HG03066 (cell line): ENCODE data around the gene APBA1.

Experiments used
- ATAC-seq: cut with Tn5 transposase; IDR thresholded peaks from one replicate; pipeline ENCODE4 v1.9.1; 2021; ENCODE audit warnings: low read depth; ENCODE audit not compliant: unreplicated experiment

The APBA1 gene

DNA sequence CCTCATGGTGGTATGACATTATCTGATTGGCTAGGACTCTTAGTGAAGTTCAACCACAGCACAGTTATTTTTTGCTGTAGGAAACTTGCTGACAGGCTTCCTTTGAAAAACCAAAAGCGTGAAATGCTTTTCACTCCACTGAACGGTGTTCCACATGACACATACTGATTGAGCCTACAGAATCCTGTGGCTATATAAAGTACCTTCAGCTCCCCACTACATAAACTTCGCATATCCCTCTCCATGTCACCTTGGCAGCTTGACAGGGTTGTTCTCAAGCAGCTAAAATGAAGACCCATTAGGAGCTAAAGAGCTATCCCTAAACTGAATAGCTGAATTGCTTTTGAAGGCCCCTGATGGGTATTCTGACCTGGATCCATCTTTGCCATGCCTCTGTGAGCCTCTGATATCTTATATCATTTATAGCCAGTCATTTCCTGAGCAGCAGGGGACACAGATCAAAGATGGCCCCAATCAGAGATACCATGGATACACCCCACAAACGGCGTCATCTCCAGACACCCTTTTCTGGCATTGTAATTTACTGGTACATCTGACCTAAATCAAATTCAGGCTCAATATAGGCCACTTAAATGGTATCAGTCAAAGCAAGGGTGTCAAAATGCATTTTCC, 91.5 kb downstream of the APBA1 start:
- ATAC-seq: no peak

DNA sequence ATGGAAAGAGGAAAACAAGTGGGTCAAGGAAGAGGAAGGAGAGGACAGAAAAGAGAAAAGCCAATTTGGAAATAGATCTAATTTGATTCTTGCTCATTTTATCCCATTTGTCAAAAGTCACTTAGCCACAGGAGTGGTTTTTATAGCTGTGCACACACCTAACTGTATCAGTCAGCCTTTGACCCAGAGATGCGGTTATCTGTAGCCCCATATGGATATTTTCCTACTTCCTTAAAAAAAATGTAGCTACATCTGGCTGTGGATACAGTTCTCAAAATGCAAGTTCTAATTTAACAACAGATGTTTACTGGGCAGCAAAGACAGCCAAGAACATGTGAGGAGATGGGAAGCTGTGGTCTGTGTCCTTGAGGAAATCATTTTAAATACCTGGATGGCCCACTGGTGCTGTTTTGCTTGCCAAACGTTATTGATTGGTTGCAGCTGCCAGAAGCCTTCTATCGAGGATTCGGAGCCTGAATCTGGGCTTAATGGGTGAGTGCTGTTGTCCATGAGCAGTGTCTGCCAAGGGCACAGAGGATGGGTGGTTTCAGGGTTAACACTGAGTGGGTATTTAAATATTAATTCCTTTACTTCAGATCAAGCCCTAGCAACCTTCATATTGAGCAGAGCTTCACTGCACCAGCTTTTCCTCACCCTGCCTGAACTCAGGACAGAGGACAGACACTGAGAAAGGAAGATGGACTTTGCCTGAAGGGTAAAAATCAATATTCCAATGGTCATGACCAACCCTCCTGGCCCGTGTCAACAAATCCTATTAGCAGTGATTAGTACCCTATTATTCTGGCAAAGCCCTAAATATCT, 92.2 kb downstream of the APBA1 start:
- ATAC-seq: no peak

DNA sequence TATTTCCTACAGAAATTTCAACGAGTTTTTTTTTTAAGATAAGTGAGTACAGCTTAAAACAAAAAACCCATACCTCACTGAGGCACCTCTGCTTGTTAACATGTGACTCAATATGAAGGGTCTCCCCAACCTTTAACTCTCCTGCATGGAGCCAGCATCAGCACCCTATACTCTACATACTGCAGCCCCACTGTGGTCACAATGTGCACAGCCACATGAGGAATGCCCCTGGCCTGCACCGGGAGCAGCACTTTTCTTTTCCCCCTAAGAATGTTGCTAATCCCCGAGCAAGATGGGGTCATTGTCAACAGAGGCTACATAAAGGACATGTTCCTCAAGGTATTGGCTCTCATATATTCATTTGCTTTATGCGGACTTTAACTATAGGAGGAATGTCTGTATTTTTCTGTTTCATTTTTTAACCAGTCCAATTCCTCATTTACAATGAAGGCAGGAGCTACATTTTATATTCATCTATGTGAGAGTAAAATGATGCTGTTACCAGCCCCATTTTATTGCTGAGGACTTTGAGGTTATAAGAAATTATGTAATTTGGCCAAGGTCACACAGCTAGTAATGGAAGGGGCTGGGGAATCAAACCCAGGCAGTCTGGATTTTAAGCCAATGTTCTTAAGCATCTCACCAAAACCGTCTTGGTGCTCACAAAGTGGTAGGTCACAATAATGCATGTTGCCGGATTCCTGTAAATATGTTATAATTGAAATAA, 93.0 kb downstream of the APBA1 start:
- no peak for ATAC-seq

DNA sequence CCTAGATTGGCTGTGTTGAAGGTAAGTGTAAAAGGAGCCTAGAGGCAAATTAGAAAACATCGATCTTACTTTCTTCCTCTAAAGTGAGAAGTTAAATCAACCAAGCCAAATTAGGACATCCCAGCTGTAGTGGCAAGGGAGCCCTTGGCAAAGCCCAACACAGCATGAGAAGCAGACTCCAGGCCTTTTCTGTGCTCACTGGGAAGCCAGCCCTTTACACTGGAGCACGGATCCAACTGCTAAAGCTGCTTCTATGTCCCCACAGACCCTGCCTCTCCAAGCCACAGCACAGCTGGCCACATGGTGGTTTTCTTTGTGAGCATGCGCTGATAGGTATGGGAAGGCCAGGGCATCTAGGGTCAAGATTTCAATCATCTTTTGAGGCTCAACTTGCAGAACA, 94.1 kb downstream of the APBA1 start:
- no peak for ATAC-seq

DNA sequence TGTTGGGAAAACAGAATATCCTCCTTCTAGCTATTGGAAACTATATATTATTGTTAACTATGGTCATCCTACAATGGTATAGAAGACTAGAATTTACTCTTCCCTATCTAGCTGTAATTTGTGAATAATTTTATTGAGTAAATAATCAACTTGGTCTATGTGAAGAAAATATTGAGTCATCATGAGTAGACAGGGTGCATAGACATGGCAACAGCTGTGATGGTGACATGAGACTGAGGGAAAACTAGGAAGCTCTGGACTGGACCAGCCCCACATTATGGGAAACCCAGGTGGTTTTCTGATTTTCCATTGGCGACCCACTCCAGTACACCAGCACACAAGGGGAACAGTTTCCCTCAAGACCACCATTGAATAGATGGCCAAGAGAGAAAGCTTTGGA, 95.0 kb downstream of the APBA1 start:
- ATAC-seq: no peak

DNA sequence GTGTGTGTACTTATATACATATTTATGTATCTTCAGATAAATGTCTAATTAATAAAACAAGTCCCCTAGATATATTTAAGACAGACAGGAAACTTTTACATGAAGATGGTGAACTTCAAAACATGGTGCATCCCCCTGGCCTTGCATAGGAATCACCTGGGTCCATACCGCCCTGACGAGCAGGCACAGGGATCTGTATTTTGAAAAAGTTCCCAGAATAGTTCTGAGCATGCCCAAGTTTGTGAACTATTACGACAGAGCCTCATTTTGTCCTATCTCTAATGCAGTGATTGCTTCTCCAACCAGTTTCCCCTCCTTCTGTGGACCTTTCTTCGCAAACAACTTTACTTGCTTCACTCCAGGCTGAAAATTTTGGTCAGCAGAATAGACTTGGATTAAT, 98.1 kb downstream of the APBA1 start:
- no peak for ATAC-seq

DNA sequence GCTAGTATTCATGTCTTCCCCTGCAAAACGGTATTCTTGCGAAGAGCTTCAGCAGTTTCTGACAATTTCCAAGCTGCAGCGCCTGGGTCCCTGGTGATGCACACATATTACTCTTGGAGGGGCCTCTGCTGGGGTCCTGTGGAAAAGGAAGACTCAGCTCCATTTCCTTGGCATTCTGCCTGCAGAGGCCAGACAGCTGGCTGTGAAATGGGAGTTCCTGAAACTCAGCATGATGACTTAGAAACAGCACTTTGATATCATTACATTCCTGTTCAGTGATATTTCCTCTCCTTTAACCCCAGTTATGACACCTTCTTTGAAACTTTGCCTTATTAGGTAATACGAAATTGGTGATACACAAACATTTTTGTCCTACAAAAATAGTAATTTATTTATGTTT, 98.5 kb downstream of the APBA1 start:
- ATAC-seq: no peak

DNA sequence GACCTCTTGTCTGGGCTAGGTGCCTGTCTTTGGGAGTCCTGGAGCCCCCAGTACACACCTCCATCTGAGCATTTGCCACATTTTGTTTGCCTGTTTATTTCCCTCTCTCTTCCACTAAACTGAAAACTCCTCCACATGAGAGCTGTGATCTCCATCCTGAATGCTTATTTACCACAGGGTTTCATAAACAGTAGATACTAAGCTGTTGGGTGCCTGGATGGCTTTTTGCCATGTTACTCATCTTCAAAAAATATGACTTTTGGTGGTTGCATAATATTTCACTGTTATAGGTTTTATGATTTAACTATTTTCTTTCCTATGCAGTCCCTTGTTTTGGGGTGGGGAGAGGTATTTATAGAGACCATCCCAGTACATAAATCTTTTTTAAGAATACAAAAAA, 99.6 kb downstream of the APBA1 start:
- ATAC-seq: no peak

DNA sequence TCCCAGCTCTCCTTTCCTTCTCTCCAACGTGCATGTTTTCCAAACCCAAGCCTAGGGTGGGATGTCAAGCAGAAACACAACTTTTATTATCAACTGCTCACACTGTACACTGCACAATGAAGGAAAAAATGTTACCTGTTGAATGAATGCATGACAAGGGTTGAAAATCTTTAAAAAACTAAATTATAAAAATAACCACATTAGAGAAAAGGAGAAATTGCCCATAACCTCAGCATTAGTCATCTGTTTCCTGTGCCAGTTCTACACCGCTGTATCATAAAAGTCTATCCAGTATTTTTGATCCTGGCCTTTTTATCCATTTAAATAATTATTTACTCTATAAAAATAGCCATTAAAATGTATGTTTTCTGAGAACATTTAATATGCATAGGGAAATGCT, 101.1 kb downstream of the APBA1 start:
- ATAC-seq: no peak

DNA sequence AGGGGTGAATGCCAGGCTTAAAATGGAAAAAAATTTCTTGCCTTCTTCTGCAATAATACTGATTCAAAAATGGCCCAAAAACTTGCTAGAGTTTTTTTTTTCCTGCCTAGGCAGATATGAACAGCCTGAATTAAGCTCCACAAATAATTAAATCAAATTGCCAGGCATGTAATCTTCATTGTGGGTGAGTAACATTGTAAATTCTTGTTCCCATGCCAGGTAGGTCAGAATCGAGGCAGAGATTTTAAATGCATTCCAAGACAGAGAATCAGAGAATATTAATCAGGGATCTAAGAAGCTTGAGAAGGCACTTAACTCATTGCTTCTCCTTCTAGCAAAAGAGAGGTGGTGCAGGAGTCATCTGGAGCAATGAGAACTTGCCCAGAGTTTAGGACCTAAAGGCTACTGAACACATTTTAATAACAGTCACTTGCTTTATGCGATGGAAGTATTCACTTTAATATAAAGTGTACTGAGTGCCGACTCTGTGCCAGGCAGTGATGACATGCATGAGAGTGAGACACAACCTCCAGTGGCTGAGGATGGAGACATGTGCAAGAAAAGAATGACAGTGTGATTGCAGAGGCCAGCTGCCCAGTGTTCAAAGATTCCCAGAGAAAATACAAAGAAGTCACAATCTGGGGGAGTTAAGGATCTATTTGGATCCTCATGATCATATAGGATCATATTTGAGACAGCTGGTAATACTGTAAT, 102.3 kb downstream of the APBA1 start:
- no peak for ATAC-seq

DNA sequence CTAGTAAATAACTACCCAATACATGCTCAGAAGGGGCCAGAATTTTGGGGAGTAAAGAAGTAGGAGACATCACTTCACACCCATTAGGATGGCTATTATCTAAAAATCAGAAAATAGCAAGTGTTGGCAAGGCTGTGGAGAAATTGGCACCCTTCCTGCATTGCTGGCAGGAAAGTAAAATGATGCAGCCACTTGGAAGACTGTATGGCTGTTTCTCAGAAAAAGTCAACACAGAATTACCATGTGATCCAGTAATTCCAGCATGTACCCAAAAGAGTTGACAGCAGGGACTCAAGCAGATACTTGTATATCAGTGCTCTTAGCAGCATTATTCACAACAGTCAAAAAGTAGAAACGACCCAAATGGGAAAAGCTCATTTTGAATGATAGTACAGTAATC, 107.6 kb downstream of the APBA1 start:
- no peak for ATAC-seq

DNA sequence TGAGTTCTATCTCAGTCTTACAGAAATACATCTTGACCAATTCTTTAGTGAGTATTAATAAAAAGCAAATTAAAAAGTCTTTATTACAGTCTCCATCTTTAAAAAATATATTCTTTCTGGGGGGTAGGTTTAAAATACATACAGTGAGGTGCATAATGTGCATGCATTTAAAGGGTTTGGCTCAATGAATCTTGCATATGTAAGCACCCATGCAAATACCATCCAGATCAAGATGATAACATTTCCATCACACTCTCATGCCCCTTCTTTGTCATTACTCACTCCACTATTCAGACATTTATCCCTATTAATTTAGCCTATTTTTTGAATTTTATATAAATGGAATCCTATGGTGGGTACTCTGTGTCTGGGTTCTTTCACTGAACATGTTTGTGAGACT, 113.0 kb downstream of the APBA1 start:
- no peak for ATAC-seq

DNA sequence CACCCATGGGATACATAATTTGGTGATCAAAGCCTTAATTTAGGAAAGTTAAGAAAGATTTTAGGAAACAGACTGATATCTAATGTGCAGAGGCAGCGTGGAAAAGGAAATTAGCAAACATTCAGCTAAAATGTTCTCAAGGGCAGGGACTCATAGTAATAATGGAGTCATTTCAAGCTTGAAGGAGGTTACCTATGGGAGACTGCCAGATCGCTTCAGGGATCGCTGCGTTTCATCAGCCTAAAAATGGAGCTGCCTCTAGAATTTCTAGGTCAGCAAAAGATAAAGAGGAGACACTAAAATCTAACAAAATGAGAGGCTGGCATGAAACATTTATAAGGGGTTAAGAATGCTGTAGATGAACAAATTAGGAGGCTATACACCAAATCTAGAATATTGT, 115.5 kb downstream of the APBA1 start:
- no peak for ATAC-seq

DNA sequence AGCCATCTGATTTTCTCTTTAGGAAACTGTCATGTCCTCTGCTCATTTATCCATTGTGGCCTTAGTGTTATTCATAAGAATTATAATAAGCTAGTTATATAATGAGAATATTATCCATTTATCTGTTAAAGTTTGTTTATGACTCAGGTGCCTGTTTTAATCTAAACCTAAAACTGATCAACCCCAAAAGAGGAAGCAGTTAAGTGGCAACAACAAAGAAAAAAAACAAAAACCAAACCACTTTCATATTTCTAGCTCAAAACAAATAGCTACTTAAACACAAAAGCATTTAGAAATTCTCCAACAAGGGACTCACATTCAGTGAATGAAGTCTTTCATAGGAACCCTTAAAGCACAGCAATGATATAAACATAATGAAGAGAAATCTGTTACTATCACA, 116.4 kb downstream of the APBA1 start:
- ATAC-seq: no peak

DNA sequence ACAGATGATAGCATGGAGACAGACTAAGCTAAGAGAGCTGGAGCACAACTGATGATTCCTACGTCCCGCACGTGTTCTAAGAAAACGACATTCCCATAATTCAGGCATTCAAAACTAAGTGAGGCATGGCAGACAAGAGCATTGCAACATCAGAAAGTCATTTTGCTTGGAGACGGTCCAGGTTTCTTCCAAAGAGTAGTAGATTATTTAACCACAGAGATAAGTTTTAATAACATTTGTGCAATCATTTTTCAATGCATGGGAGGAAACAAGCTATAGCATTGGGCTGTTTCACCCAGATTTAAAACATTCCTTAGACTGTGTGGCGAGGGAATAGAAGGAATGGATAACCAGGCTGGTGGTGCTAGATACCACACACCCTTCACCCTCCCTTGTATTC, 117.2 kb downstream of the APBA1 start:
- no peak for ATAC-seq

DNA sequence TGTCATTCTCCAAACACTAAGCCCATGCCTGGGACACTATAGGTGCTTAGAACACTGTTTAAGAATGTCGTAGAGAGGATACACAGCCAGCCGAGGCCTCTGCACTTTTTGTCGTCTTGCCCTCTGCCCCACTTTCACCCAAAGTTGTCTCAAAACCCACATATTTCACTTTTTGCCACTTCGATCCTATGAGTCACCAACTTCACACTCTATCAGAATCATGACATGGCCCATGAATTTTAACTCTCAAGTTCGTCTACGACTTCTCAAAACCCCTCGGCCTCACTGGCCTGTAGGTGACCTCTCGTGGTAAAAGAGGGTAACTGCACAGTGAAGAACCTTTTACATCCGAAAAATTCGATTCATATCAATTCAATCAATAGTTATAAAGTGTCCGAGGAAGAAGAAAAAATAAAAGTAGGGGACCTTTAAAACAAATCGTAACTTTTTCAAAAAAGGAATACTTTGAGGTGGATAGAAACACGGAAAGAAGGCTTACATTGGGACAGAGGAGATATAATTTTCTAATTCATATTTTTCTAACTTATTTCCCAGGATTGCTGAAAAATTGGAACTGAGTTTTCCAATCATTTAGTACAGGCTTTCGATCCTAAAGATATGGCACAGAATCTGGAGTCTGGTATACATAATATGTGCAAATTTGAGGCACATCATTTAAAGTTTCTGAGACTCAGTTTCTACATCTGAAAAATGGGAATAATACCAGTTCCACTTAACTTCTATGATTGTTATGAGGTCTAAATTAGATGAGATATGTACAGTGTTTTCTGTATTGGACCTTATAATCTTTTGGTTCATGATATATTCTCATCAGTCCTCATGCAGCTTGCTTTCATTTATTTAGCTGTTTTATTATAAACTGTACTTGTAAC, 122.6 kb downstream of the APBA1 start:
- no peak for ATAC-seq

DNA sequence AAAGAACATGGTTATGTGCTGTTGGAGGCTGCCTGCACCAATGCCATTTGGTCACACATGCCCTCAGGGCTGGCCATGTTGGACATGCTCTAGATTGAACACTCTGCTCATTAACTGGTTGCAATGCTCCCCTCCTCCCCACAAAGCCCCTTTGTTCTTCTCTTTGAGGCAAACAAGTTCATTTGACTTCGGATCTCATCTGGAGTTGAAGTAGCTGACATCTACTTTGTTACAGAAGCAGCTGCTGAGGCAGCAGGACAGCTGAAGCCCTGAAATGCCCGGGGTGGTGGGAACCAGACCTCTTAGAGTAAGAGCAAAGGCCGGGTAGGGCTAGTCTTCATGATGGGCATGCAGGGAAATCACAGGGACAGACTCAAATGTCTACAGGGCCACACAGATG, 123.5 kb downstream of the APBA1 start:
- ATAC-seq: no peak

DNA sequence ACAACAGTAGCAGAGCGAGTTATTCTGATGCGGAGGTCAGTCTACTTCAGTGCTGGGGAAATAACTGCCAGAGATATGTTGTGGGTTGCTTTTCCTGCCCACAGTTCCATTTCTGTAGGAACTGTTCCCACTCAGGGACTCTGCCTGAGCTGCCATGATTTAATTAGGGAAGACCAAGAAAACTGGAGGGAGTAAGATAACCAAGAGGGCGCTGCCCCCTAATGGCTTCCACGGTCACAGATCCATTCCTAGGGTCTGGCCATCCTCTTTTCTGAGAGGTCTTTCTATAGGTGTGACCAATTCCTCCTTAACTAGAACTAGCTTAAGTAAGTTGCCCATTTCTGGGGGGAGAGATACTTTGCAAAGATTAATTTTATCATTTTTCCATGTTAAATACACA, 125.9 kb downstream of the APBA1 start:
- no peak for ATAC-seq

DNA sequence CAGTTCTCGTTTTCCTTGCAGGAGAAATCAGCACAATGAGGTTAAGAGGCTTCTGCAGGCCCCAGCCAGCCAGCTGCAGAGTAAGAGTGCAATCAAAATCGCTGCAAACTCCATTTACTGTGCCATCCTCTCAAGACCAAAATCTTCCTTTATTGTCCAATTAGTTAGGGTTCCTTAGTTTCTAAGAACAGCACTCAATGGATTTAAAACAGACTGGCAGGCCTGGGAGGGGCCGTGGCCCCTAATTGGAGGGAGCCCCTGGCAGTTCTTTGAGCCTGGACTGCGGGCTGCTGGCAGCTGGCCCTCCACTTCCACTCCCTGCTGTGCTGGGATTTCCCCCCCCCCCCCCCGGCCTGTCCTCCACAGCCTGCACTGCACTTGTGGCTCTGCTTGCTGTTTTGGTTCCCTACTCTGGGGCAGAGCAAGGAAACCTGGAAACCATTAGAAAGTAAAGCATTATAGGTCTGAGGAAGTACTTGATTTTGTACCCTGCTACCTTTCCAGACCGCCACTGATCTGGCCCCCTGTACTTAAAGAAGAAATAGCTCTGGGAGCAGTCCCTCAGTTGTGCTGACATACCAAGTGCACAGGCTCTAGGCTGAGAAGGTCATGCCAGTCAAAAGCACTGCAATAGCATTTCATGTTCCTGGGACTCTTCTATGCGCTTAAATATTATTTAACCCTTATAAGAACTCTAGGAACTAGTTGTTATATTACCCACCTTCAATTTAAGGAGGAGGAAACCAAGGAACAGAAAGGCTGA, 129.0 kb downstream of the APBA1 start:
- ATAC-seq: no peak
